ENCODE measurements around the gene LTA. TPM values are rescaled to one million over a fixed set of nuclear protein-coding genes. Genes with fewer than 3 reads are reported as not detected.
A peak's percentile ranks its signal among the peaks of the same experiment; 100 is the strongest.

The LTA gene
- total RNA-seq, 5 donors from 2014 or later (not counting 1 experiment from before 2014, with no cell fraction given): 12.5 to 23.9 (median 17.9) TPM

- Mint-ChIP-seq H3K4me3 (peak overlapping the region; percentile 86 to 99 (median 91)), H3K4me1 (peaks cover 76 to 90% (median 84%) of the 10 kb centered on the region in 3 donors), H3K9me3 (no peaks in the 10 kb centered on the region), H3K27ac (peak overlapping the region; percentile 98 to 100), H3K36me3 (peaks cover 36% of the 10 kb centered on the region), H3K27me3 (no peaks in the 10 kb centered on the region)
- CTCF ChIA-PET: interaction anchor here (0.6 to 4.0 kb wide), 11 partner anchors 8 to 309 kb away, joined by 3 to 22 read pairs (median 4); partner anchors contain the start of genes LST1 (in 1 of the 2) and NCR3 (in 1 of the 2)
- POLR2A ChIA-PET: interaction anchor here (0.6 to 2.9 kb wide), 2 partner anchors 26 to 74 kb away, joined by 3 to 8 read pairs; no protein-coding TSS in a partner anchor
- 56% methylated on average over 11 of the region's 19 CpGs for WGBS (ENCODE audit: insufficient coverage)
- Histone ChIP-seq H3K4me1 (ENCODE audit: control insufficient read depth in 1 of 2, extremely low read depth in 1 of 2, insufficient read depth in 2 of 2, low read length in 2 of 2) (peaks cover 34 to 85% of the 10 kb centered on the region in 2 experiments), H3K9me3 (no peaks in the 10 kb centered on the region), H3K4me3 (ENCODE audit: control insufficient read depth in 1 of 2, extremely low read depth in 1 of 2, low read length in 1 of 2) (peak overlapping the region; percentile 79 to 87), H3K27me3 (replicated peaks in 1 of 2; ENCODE audit: control insufficient read depth in 2 of 2, extremely low read depth in 1 of 2, insufficient read depth in 2 of 2, low read length in 1 of 2) (no peaks in the 10 kb centered on the region), H3K36me3 (ENCODE audit: control insufficient read depth in 2 of 2, extremely low read depth in 1 of 2, insufficient read depth in 1 of 2, low read length in 1 of 2) (peaks cover 0 to 18% of the 10 kb centered on the region in 2 donors), H3K27ac (ENCODE audit: low read length) (peak overlapping the region; percentile 92)
- DNase-seq (peak in 14 of 35 experiments; percentile 15 to 66 (median 40)), ATAC-seq (replicated peaks in 1 of 4) (peak in 1 of 4 experiments; percentile 6)
These were observed 4.9 kb downstream of the LTA start for GRCh38 chr6:31576897-31577578.

GRCh38 chr6:31577579-31577966, 5.5 kb downstream of the LTA start:
- Histone ChIP-seq H3K27ac (ENCODE audit: low read length) (peak overlapping the region; percentile 92), H3K9me3 (no peaks in the 10 kb centered on the region), H3K4me3 (ENCODE audit: control insufficient read depth in 1 of 2, extremely low read depth in 1 of 2, low read length in 1 of 2) (peak overlapping the region; percentile 17 to 79), H3K27me3 (replicated peaks in 1 of 2; ENCODE audit: control insufficient read depth in 2 of 2, extremely low read depth in 1 of 2, insufficient read depth in 2 of 2, low read length in 1 of 2) (no peaks in the 10 kb centered on the region), H3K4me1 (ENCODE audit: control insufficient read depth in 1 of 2, extremely low read depth in 1 of 2, insufficient read depth in 2 of 2, low read length in 2 of 2) (peaks cover 34 to 86% of the 10 kb centered on the region in 2 experiments), H3K36me3 (ENCODE audit: control insufficient read depth in 2 of 2, extremely low read depth in 1 of 2, insufficient read depth in 1 of 2, low read length in 1 of 2) (peaks cover 0 to 18% of the 10 kb centered on the region in 2 donors)
- Mint-ChIP-seq H3K27me3 (no peaks in the 10 kb centered on the region), H3K4me1 (peaks cover 76 to 90% (median 83%) of the 10 kb centered on the region in 3 donors), H3K36me3 (peaks cover 36% of the 10 kb centered on the region), H3K9me3 (no peaks in the 10 kb centered on the region), H3K27ac (peak overlapping the region; percentile 98 to 100), H3K4me3 (peak overlapping the region; percentile 86 to 99 (median 91))
- ATAC-seq (replicated peaks in 1 of 4) (no peak), DNase-seq (no peak)
- ChIA-PET CTCF (interaction anchor here (0.8 to 4.0 kb wide), 6 partner anchors 10 to 28 kb away, joined by 3 to 22 read pairs (median 9); no protein-coding TSS in a partner anchor), POLR2A (interaction anchor here in 1 of 2 donors (0.6 kb wide), 1 partner anchor 75 kb away, joined by 3 read pairs; no protein-coding TSS in a partner anchor)
- WGBS (ENCODE audit: insufficient coverage): 40% methylated on average over 2 of the region's 3 CpGs

- Mint-ChIP-seq H3K36me3 (peaks cover 36% of the 10 kb centered on the region), H3K4me1 (peaks cover 76 to 90% (median 81%) of the 10 kb centered on the region in 3 donors), H3K27me3 (no peaks in the 10 kb centered on the region), H3K27ac (peak overlapping the region; percentile 94 to 98), H3K4me3 (peak overlapping the region; percentile 97 to 100 (median 99)), H3K9me3 (no peaks in the 10 kb centered on the region)
- H3K27me3 ChIP-seq (replicated peaks in 1 of 2; ENCODE audit: control insufficient read depth in 2 of 2, extremely low read depth in 1 of 2, insufficient read depth in 2 of 2, low read length in 1 of 2): no peaks in the 10 kb centered on the region
- H3K27ac ChIP-seq (ENCODE audit: low read length): peak overlapping the region; percentile 92
- H3K4me1 ChIP-seq (ENCODE audit: control insufficient read depth in 1 of 2, extremely low read depth in 1 of 2, insufficient read depth in 2 of 2, low read length in 2 of 2): peaks cover 29 to 86% of the 10 kb centered on the region in 2 experiments
- H3K36me3 ChIP-seq (ENCODE audit: control insufficient read depth in 2 of 2, extremely low read depth in 1 of 2, insufficient read depth in 1 of 2, low read length in 1 of 2): peaks cover 0 to 18% of the 10 kb centered on the region in 2 donors
- POLR2A ChIA-PET: interaction anchor here in 1 of 2 donors (0.5 to 0.6 kb wide), 2 partner anchors 8 to 1514 kb away, joined by 5 read pairs; no protein-coding TSS in a partner anchor
- ATAC-seq (replicated peaks in 1 of 4): no peak
- no peak for DNase-seq
- WGBS (ENCODE audit: insufficient coverage): 82% methylated on average over 5 of the region's 12 CpGs
- H3K4me3 ChIP-seq (ENCODE audit: control insufficient read depth in 1 of 2, extremely low read depth in 1 of 2, low read length in 1 of 2): no peak overlapping the region
- CTCF ChIA-PET: interaction anchor here (1.3 to 8.3 kb wide), 6 partner anchors 11 to 29 kb away, joined by 3 to 167 read pairs (median 18); partner anchors contain the start of gene NCR3 (in 1 of the 2)
- no peaks in the 10 kb centered on the region for H3K9me3 ChIP-seq
These were observed 6.4 kb downstream of the LTA start for GRCh38 chr6:31578184-31579118.

- Histone ChIP-seq H3K4me1 (ENCODE audit: control insufficient read depth in 1 of 2, extremely low read depth in 1 of 2, insufficient read depth in 2 of 2, low read length in 2 of 2) (peaks cover 32 to 86% of the 10 kb centered on the region in 2 experiments), H3K4me3 (ENCODE audit: control insufficient read depth in 1 of 2, extremely low read depth in 1 of 2, low read length in 1 of 2) (no peak overlapping the region), H3K27me3 (replicated peaks in 1 of 2; ENCODE audit: control insufficient read depth in 2 of 2, extremely low read depth in 1 of 2, insufficient read depth in 2 of 2, low read length in 1 of 2) (no peaks in the 10 kb centered on the region), H3K9me3 (no peaks in the 10 kb centered on the region), H3K27ac (ENCODE audit: low read length) (peak overlapping the region; percentile 92), H3K36me3 (ENCODE audit: control insufficient read depth in 2 of 2, extremely low read depth in 1 of 2, insufficient read depth in 1 of 2, low read length in 1 of 2) (peaks cover 0 to 18% of the 10 kb centered on the region in 2 donors)
- peak overlapping the region; percentile 94 to 98 for H3K27ac Mint-ChIP-seq
- H3K27me3 Mint-ChIP-seq: no peaks in the 10 kb centered on the region
- peak overlapping the region; percentile 97 to 100 (median 99) for H3K4me3 Mint-ChIP-seq
- peaks cover 36% of the 10 kb centered on the region for H3K36me3 Mint-ChIP-seq
- no peak for DNase-seq
- ChIA-PET CTCF (interaction anchor here (1.7 to 8.3 kb wide), 5 partner anchors 10 to 31 kb away, joined by 7 to 167 read pairs (median 26); partner anchors contain the start of gene NCR3 (in 1 of the 2)), POLR2A (interaction anchor here in 1 of 2 donors (0.5 kb wide), 1 partner anchor 8 kb away, joined by 5 read pairs; no protein-coding TSS in a partner anchor)
- H3K4me1 Mint-ChIP-seq: peaks cover 76 to 83% (median 81%) of the 10 kb centered on the region in 3 donors
- H3K9me3 Mint-ChIP-seq: no peaks in the 10 kb centered on the region
- WGBS (ENCODE audit: insufficient coverage): no CpG with 5 or more reads among the region's 3 CpGs
- ATAC-seq (replicated peaks in 1 of 4): no peak
These were observed 7.0 kb downstream of the LTA start for GRCh38 chr6:31579119-31579505.

GRCh38 chr6:31579546-31580437, 7.7 kb downstream of the LTA start:
- Mint-ChIP-seq H3K4me3 (peak overlapping the region; percentile 97 to 100 (median 99)), H3K9me3 (no peaks in the 10 kb centered on the region), H3K4me1 (peaks cover 75 to 82% (median 81%) of the 10 kb centered on the region in 3 donors), H3K27ac (peak overlapping the region; percentile 94 to 98), H3K36me3 (peaks cover 36% of the 10 kb centered on the region), H3K27me3 (no peaks in the 10 kb centered on the region)
- Histone ChIP-seq H3K9me3 (no peaks in the 10 kb centered on the region), H3K36me3 (ENCODE audit: control insufficient read depth in 2 of 2, extremely low read depth in 1 of 2, insufficient read depth in 1 of 2, low read length in 1 of 2) (peaks cover 0 to 18% of the 10 kb centered on the region in 2 donors), H3K4me3 (ENCODE audit: control insufficient read depth in 1 of 2, extremely low read depth in 1 of 2, low read length in 1 of 2) (peak overlapping the region; percentile 86 to 99), H3K27ac (ENCODE audit: low read length) (peak overlapping the region; percentile 92), H3K27me3 (replicated peaks in 1 of 2; ENCODE audit: control insufficient read depth in 2 of 2, extremely low read depth in 1 of 2, insufficient read depth in 2 of 2, low read length in 1 of 2) (no peaks in the 10 kb centered on the region), H3K4me1 (ENCODE audit: control insufficient read depth in 1 of 2, extremely low read depth in 1 of 2, insufficient read depth in 2 of 2, low read length in 2 of 2) (peaks cover 34 to 86% of the 10 kb centered on the region in 2 experiments)
- WGBS (ENCODE audit: insufficient coverage): 40% methylated on average over 3 of the region's 8 CpGs
- POLR2A ChIA-PET: interaction anchor here (0.5 to 1.2 kb wide), 5 partner anchors 9 to 29 kb away, joined by 3 to 5 read pairs (median 3); partner anchors contain the start of gene NCR3 (in 1 of the 2)
- no peak for ATAC-seq (replicated peaks in 1 of 4)
- DNase-seq: peak in 1 of 35 experiments; percentile 34
- CTCF ChIA-PET: interaction anchor here (0.6 to 8.3 kb wide), 11 partner anchors 10 to 255 kb away, joined by 3 to 167 read pairs (median 7); partner anchors contain the start of genes DDX39B (in 1 of the 2), NCR3 (in 1 of the 2) and NFKBIL1 (in 1 of the 2)

Data from T-cell (primary cell).